GM12878 (cell line): Measurements from ENCODE around the gene CNN2. TPM values are rescaled to one million over a fixed set of nuclear protein-coding genes. Genes with fewer than 3 reads are reported as not detected.

ENCODE experiments used
- ATAC-seq: fragments of 200-7000 bp; cut with Tn5 transposase; 3 replicates; pipeline ENCODE4 v1.9.1; 2020; ENCODE audit warnings: mild to moderate bottlenecking, moderate library complexity
- BruUV-seq: library from RNA; stranded (reverse); fragments of 400-500 nt; replicated peaks from 2 replicates; lab custom pipeline; 2021; lab: Mats Ljungman, UMichigan
- CTCF ChIA-PET: fragments of 300-600 bp; sonication (Branson Sonifier 250); formaldehyde crosslinking; extraction: SDS; loops from one replicate; lab custom pipeline; 2021; ENCODE audit warnings: inconsistent platforms; lab: Yijun Ruan, JAX
- POLR2A ChIA-PET: fragments of 350-600 bp; formaldehyde crosslinking; extraction: SDS; loops from one replicate; lab custom pipeline; 2021; ENCODE audit warnings: inconsistent platforms; lab: Charles Lee
- RAD21 ChIA-PET: fragments of 300-600 bp; sonication (Branson Sonifier 250); formaldehyde crosslinking; loops from one replicate; lab custom pipeline; 2023; ENCODE audit warnings: antibody characterized with exemption; ENCODE audit not compliant: unreplicated experiment; lab: Charles Lee
- SMC1A ChIA-PET: fragments of 300-600 bp; sonication (Branson Sonifier 250); formaldehyde crosslinking; loops from one replicate; lab custom pipeline; 2023; ENCODE audit not compliant: unreplicated experiment, uncharacterized antibody; lab: Charles Lee
- DNase-seq: peaks from one replicate; pipeline ENCODE4 v3.0.0-alpha.2; 2011; ENCODE audit warnings: low read depth, low spot score
- FAIRE-seq: peaks from 3 replicates; lab custom pipeline; 2011; peaks lifted over from hg19 to GRCh38; lab: Jason Lieb, UNC
- H2AFZ ChIP-seq: 2 replicates; pipeline ENCODE4 v1.6.0; 2011; ENCODE audit warnings: low read depth, low read length, control low read depth; ENCODE audit not compliant: control insufficient read depth
- H3K27ac ChIP-seq: 2 replicates; pipeline ENCODE4 v1.5.1; 2011; ENCODE audit warnings: control low read depth; ENCODE audit not compliant: control insufficient read depth, insufficient read depth
- H3K27me3 ChIP-seq, 2 experiments: replicated peaks in 1 of 2; 2 replicates each; pipeline versions ENCODE4 v1.6.0 to v1.6.1; 2011; ENCODE audit warnings: low read length in 1 of 2; ENCODE audit not compliant: control insufficient read depth in 2 of 2, insufficient read depth in 2 of 2
- H3K36me3 ChIP-seq, 2 experiments: 2 replicates each; pipeline ENCODE4 v1.5.1; 2011; ENCODE audit warnings: low read length in 1 of 2; ENCODE audit not compliant: control insufficient read depth in 2 of 2, insufficient read depth in 2 of 2
- H3K4me1 ChIP-seq: 2 replicates; pipeline ENCODE4 v1.6.1; 2011; ENCODE audit warnings: mild to moderate bottlenecking, low read length, moderate library complexity, mixed read lengths; ENCODE audit not compliant: control insufficient read depth, insufficient read depth
- H3K4me2 ChIP-seq: 2 replicates; pipeline ENCODE4 v1.6.0; 2011; ENCODE audit warnings: control low read depth; ENCODE audit not compliant: control insufficient read depth, insufficient read depth
- H3K4me3 ChIP-seq: fragments of 200-600 bp; sonication (generic); 2 replicates; pipeline ENCODE4 v1.5.1; 2016
- H3K79me2 ChIP-seq: 2 replicates; pipeline ENCODE4 v1.6.0; 2011; ENCODE audit warnings: low read length; ENCODE audit not compliant: control insufficient read depth, insufficient read depth
- H3K9ac ChIP-seq: 2 replicates; pipeline ENCODE4 v1.8.0; 2011; ENCODE audit warnings: low read length, control low read depth, mixed read lengths; ENCODE audit not compliant: control insufficient read depth, insufficient read depth
- H3K9me3 ChIP-seq: replicated peaks from 3 replicates; pipeline ENCODE4 v1.5.1; 2011; ENCODE audit warnings: mild to moderate bottlenecking, low read length; ENCODE audit not compliant: control insufficient read depth, insufficient read depth
- H4K20me1 ChIP-seq: 2 replicates; pipeline ENCODE4 v1.6.0; 2011; ENCODE audit not compliant: control insufficient read depth, insufficient read depth
- ESRRA ChIP-seq: IDR thresholded peaks from 2 replicates; pipeline ENCODE4 v1.6.1; 2012; ENCODE audit warnings: mild to moderate bottlenecking, low read length, improper control_type of control experiment
- KDM1A ChIP-seq: fragments of 200-600 bp; sonication (generic); IDR thresholded peaks from 2 replicates; pipeline ENCODE4 v1.6.1; 2016; ENCODE audit warnings: borderline replicate concordance
- LARP7 ChIP-seq: fragments of 450-650 bp; IDR thresholded peaks from 2 replicates; pipeline ENCODE4 v1.6.1; 2017; ENCODE audit warnings: mild to moderate bottlenecking
- MYB ChIP-seq: fragments of 150-350 bp; IDR thresholded peaks from 2 replicates; pipeline ENCODE4 v1.6.1; 2014; ENCODE audit warnings: mild to moderate bottlenecking, low read depth, low read length, borderline replicate concordance
- RAD51 ChIP-seq: fragments of 450-650 bp; IDR thresholded peaks from 2 replicates; pipeline ENCODE4 v1.6.1; 2016; ENCODE audit warnings: moderate library complexity, mild to moderate bottlenecking, inconsistent platforms
- SIN3A ChIP-seq: IDR thresholded peaks from 2 replicates; pipeline ENCODE4 v1.6.1; 2012; ENCODE audit warnings: low read depth, low read length, improper control_type of control experiment
- SREBF1 ChIP-seq: IDR thresholded peaks from 2 replicates; pipeline ENCODE4 v1.6.1; 2012; ENCODE audit warnings: mild to moderate bottlenecking, low read length
- SRF ChIP-seq, 2 experiments: IDR thresholded peaks; 2 replicates each; pipeline ENCODE4 v1.6.1; 2011; ENCODE audit warnings: low read depth in 2 of 2, low read length in 2 of 2, mild to moderate bottlenecking in 1 of 2, moderate library complexity in 1 of 2
- STAT1 ChIP-seq: fragments of 450-650 bp; conservative IDR thresholded peaks from 2 replicates; pipeline ENCODE4 v1.6.1; 2014; ENCODE audit warnings: antibody characterized with exemption, mild to moderate bottlenecking
- TARDBP ChIP-seq: IDR thresholded peaks from 2 replicates; pipeline ENCODE4 v1.6.1; 2016; ENCODE audit warnings: borderline replicate concordance
- ZNF24 ChIP-seq: fragments of 450-650 bp; IDR thresholded peaks from 2 replicates; pipeline ENCODE4 v1.6.1; 2017; ENCODE audit warnings: antibody characterized with exemption, mild to moderate bottlenecking
- ZNF622 ChIP-seq: fragments of 450-650 bp; IDR thresholded peaks from 2 replicates; pipeline ENCODE4 v1.6.1; 2017; ENCODE audit warnings: mild to moderate bottlenecking, inconsistent platforms
- WGBS: methylation state at CpG from one replicate; pipeline ENCODE4 v1.1.6; 2016; ENCODE audit warnings: low lambda C conversion rate; ENCODE audit not compliant: insufficient replicate concordance, insufficient coverage; ENCODE audit errors: missing lambda C conversion rate; 5-methylcytosine and 5-hydroxymethylcytosine counted together
- in situ Hi-C: fragments of 300-500 bp; cut with MboI; formaldehyde crosslinking; loops from 9 replicates; pipeline ENCODE4 v1.14.3; 2018; ENCODE audit warnings: mixed read lengths
- intact Hi-C: fragments of 100-400 bp; cut with micrococcal nuclease; formaldehyde crosslinking; loops from one replicate; pipeline ENCODE4 v1.14.2; 2022; ENCODE audit not compliant: unreplicated experiment
- polyA plus RNA-seq, 11 experiments: library from polyadenylated mRNA; depleted of rRNA in 4 of 11; unstranded in 6 of 11; stranded (reverse) in 5 of 11; fragments of >200 nt; fragmentation: Nextera tagmentation in 4 of 11; fragmentation: Illumina TruSeq in 1 of 11; extraction: Ambion mirVana in 4 of 11; extraction: Trizol in 1 of 11; gene quantifications; 1 replicate in 1 of 11; 2 replicates in 10 of 11; pipeline versions ENCODE4 v1.2.1 to v1.2.3, GENCODE V29; 2011 to 2016; ENCODE audit warnings: inconsistent platforms in 2 of 11, missing spikeins in 2 of 11, low read depth in 1 of 11
- total RNA-seq, 4 experiments: library from RNA; depleted of rRNA in 3 of 4; stranded (reverse); fragments of >200 nt in 3 of 4; fragmentation: Illumina TruSeq in 1 of 4; extraction: Trizol in 1 of 4; gene quantifications; 2 replicates each; pipeline versions ENCODE4 v1.2.1 to v1.2.3, GENCODE V29; 2013 to 2021
- TF ChIP-seq, protein P1 (sequence below): fragments of 450-650 bp; formaldehyde crosslinking; IDR thresholded peaks from 2 replicates; pipeline ENCODE4 v1.5.0; 2022; ENCODE audit warnings: mild to moderate bottlenecking, missing genetic modification characterization
- TF ChIP-seq, protein P2 (sequence below): fragments of 450-650 bp; IDR thresholded peaks from 2 replicates; pipeline ENCODE4 v1.6.1; 2016; ENCODE audit warnings: mild to moderate bottlenecking
- TF ChIP-seq, protein P3 (sequence below): fragments of 450-650 bp; IDR thresholded peaks from 2 replicates; pipeline ENCODE4 v1.6.1; 2017; ENCODE audit warnings: mild to moderate bottlenecking, moderate library complexity

Gene CNN2
- total and polyA plus RNA-seq, 10 of the 15 experiments (the other 5 are each of a cell fraction or from before 2014, with no cell fraction given): 34.7 to 311 (median 172) TPM

DNA sequence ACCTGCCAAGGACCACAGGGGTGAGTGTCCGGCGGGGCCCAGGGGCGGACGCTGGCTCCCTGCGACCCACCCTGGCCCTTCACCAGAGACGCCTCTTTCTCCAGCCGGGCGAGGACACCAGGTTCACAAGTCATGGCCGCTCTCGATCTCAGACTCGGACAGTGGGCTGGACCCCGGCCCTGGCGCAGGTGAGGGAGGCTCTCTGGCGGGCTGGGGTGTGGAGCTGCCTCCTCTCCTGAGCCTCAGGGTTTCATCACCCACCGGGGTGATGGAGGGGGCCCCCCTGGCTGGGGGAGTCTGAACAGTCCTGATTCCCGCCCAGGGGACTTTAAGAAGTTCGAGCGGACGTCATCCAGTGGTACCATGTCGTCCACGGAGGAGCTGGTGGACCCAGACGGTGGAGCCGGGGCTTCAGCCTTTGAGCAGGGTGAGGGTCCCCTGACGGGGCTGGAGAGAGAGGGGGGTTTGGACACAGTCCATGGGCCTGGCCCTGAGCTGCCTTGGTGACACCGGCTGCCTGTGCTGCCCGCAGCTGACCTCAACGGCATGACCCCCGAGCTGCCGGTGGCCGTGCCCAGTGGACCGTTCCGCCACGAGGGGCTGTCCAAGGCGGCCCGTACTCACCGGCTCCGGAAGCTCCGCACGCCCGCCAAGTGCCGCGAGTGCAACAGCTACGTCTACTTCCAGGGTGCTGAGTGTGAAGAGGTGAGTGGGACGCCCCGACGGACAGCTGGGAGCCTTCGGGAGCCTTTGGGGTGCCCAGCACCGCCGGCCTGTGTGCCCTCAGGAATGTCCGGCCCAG lies 54.2 kb downstream of the CNN2 start:
- Histone ChIP-seq H3K4me1 (peaks cover 25% of the 10 kb centered on the region), H3K79me2 (peaks cover 7% of the 10 kb centered on the region), H4K20me1 (no peaks in the 10 kb centered on the region; the same call in 1 of the 2 replicates), H3K9me3 (no peaks in the 10 kb centered on the region; the same call in 2 of the 3 replicates), H3K27ac (no peak overlapping the region), H3K4me2 (no peak overlapping the region), H3K4me3 (no peak overlapping the region), H3K36me3 (peaks cover 21 to 56% of the 10 kb centered on the region in 2 experiments), H3K27me3 (no peaks in the 10 kb centered on the region), H2AFZ (no peak overlapping the region), H3K9ac (no peak overlapping the region)
- ATAC-seq: no peak
- 97% methylated on average over 44 of the region's 50 CpGs for WGBS
- BruUV-seq: no TSS peak
- no peak for FAIRE-seq
- in situ Hi-C loops: no loop called here
- ChIA-PET CTCF (interaction anchor here (0.6 to 1.6 kb wide), 2 partner anchors 13 to 14 kb away, joined by 3 to 4 read pairs; no protein-coding TSS in a partner anchor), SMC1A (no interaction called here), POLR2A (interaction anchor here (0.9 to 1.9 kb wide), 3 partner anchors 13 to 54 kb away, joined by 3 to 6 read pairs (median 4); partner anchors contain the start of genes ARHGAP45 and CNN2), RAD21 (interaction anchor here (0.8 kb wide), 1 partner anchor 23 kb away, joined by 3 read pairs; no protein-coding TSS in a partner anchor)
- DNase-seq: no peak
- intact Hi-C loops: no loop called here
- TF ChIP-seq ZNF622: no peak
- TF ChIP-seq KDM1A: no peak
- no peak for TF ChIP-seq SREBF1
- no peak for TF ChIP-seq ZNF24
- TF ChIP-seq LARP7: no peak
- TF ChIP-seq SIN3A: no peak
- TF ChIP-seq, protein P1, sequence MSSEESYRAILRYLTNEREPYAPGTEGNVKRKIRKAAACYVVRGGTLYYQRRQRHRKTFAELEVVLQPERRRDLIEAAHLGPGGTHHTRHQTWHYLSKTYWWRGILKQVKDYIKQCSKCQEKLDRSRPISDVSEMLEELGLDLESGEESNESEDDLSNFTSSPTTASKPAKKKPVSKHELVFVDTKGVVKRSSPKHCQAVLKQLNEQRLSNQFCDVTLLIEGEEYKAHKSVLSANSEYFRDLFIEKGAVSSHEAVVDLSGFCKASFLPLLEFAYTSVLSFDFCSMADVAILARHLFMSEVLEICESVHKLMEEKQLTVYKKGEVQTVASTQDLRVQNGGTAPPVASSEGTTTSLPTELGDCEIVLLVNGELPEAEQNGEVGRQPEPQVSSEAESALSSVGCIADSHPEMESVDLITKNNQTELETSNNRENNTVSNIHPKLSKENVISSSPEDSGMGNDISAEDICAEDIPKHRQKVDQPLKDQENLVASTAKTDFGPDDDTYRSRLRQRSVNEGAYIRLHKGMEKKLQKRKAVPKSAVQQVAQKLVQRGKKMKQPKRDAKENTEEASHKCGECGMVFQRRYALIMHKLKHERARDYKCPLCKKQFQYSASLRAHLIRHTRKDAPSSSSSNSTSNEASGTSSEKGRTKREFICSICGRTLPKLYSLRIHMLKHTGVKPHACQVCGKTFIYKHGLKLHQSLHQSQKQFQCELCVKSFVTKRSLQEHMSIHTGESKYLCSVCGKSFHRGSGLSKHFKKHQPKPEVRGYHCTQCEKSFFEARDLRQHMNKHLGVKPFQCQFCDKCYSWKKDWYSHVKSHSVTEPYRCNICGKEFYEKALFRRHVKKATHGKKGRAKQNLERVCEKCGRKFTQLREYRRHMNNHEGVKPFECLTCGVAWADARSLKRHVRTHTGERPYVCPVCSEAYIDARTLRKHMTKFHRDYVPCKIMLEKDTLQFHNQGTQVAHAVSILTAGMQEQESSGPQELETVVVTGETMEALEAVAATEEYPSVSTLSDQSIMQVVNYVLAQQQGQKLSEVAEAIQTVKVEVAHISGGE (CRISPR knock-in tag): no peak
- no peak for TF ChIP-seq ESRRA
- TF ChIP-seq, protein P2, sequence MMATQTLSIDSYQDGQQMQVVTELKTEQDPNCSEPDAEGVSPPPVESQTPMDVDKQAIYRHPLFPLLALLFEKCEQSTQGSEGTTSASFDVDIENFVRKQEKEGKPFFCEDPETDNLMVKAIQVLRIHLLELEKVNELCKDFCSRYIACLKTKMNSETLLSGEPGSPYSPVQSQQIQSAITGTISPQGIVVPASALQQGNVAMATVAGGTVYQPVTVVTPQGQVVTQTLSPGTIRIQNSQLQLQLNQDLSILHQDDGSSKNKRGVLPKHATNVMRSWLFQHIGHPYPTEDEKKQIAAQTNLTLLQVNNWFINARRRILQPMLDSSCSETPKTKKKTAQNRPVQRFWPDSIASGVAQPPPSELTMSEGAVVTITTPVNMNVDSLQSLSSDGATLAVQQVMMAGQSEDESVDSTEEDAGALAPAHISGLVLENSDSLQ: no peak
- TF ChIP-seq RAD51: no peak
- no peak for TF ChIP-seq STAT1
- TF ChIP-seq MYB: no peak
- TF ChIP-seq, protein P3, sequence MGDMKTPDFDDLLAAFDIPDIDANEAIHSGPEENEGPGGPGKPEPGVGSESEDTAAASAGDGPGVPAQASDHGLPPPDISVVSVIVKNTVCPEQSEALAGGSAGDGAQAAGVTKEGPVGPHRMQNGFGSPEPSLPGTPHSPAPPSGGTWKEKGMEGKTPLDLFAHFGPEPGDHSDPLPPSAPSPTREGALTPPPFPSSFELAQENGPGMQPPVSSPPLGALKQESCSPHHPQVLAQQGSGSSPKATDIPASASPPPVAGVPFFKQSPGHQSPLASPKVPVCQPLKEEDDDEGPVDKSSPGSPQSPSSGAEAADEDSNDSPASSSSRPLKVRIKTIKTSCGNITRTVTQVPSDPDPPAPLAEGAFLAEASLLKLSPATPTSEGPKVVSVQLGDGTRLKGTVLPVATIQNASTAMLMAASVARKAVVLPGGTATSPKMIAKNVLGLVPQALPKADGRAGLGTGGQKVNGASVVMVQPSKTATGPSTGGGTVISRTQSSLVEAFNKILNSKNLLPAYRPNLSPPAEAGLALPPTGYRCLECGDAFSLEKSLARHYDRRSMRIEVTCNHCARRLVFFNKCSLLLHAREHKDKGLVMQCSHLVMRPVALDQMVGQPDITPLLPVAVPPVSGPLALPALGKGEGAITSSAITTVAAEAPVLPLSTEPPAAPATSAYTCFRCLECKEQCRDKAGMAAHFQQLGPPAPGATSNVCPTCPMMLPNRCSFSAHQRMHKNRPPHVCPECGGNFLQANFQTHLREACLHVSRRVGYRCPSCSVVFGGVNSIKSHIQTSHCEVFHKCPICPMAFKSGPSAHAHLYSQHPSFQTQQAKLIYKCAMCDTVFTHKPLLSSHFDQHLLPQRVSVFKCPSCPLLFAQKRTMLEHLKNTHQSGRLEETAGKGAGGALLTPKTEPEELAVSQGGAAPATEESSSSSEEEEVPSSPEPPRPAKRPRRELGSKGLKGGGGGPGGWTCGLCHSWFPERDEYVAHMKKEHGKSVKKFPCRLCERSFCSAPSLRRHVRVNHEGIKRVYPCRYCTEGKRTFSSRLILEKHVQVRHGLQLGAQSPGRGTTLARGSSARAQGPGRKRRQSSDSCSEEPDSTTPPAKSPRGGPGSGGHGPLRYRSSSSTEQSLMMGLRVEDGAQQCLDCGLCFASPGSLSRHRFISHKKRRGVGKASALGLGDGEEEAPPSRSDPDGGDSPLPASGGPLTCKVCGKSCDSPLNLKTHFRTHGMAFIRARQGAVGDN: no peak
- TF ChIP-seq SRF (IDR thresholded peaks at IDR 0.05; ENCODE audit: low read depth in 2 of 2, low read length in 2 of 2): no peak
- TF ChIP-seq TARDBP: no peak
